GM23338 (cell line): ENCODE results near the gene PLN. TPM values are rescaled to one million over a fixed set of nuclear protein-coding genes. Genes with fewer than 3 reads are reported as not detected.

Experiments used
- ATAC-seq: fragments of 200-7000 bp; cut with Tn5 transposase; 3 replicates; pipeline ENCODE4 v1.9.1; 2020
- DNase-seq: peaks from one replicate; pipeline ENCODE4 v3.0.0-alpha.2; 2015; ENCODE audit warnings: low spot score
- H2AFZ ChIP-seq: fragments of 200-600 bp; sonication (generic); 2 replicates; pipeline ENCODE4 v1.8.0; 2016; ENCODE audit warnings: antibody characterized with exemption, mild to moderate bottlenecking, moderate library complexity
- H3F3A ChIP-seq: fragments of 200-600 bp; sonication (generic); replicated peaks from 2 replicates; pipeline ENCODE4 v1.8.0; 2017; ENCODE audit warnings: antibody characterized with exemption, mixed run types, low read depth
- H3K27ac ChIP-seq: fragments of 200-600 bp; sonication (generic); 2 replicates; pipeline ENCODE4 v1.6.1; 2016; ENCODE audit warnings: low read depth
- H3K27me3 ChIP-seq: fragments of 200-600 bp; sonication (generic); 2 replicates; pipeline ENCODE4 v1.8.0; 2016; ENCODE audit warnings: mild to moderate bottlenecking, mixed run types, moderate library complexity; ENCODE audit not compliant: insufficient read depth
- H3K36me3 ChIP-seq: fragments of 200-600 bp; sonication (generic); 2 replicates; pipeline ENCODE4 v1.8.0; 2016; ENCODE audit warnings: mild to moderate bottlenecking; ENCODE audit not compliant: insufficient read depth
- H3K4me1 ChIP-seq: fragments of 200-600 bp; sonication (generic); 2 replicates; pipeline ENCODE4 v1.8.0; 2016; ENCODE audit warnings: mild to moderate bottlenecking, moderate library complexity; ENCODE audit not compliant: insufficient read depth
- H3K4me2 ChIP-seq: fragments of 200-600 bp; sonication (generic); 2 replicates; pipeline ENCODE4 v1.7.1; 2017; ENCODE audit warnings: mixed run types
- H3K4me3 ChIP-seq: fragments of 200-600 bp; sonication (generic); 2 replicates; pipeline ENCODE4 v1.6.1; 2016; ENCODE audit warnings: mixed run types
- H3K79me2 ChIP-seq: fragments of 200-600 bp; sonication (generic); replicated peaks from 2 replicates; pipeline ENCODE4 v1.8.0; 2017; ENCODE audit warnings: mild to moderate bottlenecking; ENCODE audit not compliant: insufficient read depth
- H3K9me2 ChIP-seq: fragments of 200-600 bp; sonication (generic); 2 replicates; pipeline ENCODE4 v1.8.0; 2017; ENCODE audit not compliant: insufficient read depth
- H4K20me1 ChIP-seq: fragments of 200-600 bp; sonication (generic); replicated peaks from 2 replicates; pipeline ENCODE4 v1.8.0; 2017; ENCODE audit warnings: mild to moderate bottlenecking; ENCODE audit not compliant: insufficient read depth
- H3K27ac Mint-ChIP-seq: 2 replicates; pipeline ENCODE4 v1.8.0; 2020; ENCODE audit warnings: inconsistent platforms, mild to moderate bottlenecking, moderate library complexity, mixed read lengths
- H3K27me3 Mint-ChIP-seq: 3 replicates; pipeline ENCODE4 v1.8.0; 2022; ENCODE audit warnings: low read depth, mild to moderate bottlenecking, moderate library complexity, mixed read lengths, inconsistent platforms; ENCODE audit not compliant: insufficient read depth, poor library complexity
- H3K36me3 Mint-ChIP-seq: 3 replicates; pipeline ENCODE4 v1.8.0; 2021; ENCODE audit warnings: low read depth, mild to moderate bottlenecking, inconsistent platforms, moderate library complexity, mixed read lengths
- H3K4me1 Mint-ChIP-seq: 3 replicates; pipeline ENCODE4 v1.8.0; 2020; ENCODE audit warnings: mild to moderate bottlenecking, inconsistent platforms, mixed read lengths
- H3K4me3 Mint-ChIP-seq: 3 replicates; pipeline ENCODE4 v1.8.0; 2021; ENCODE audit warnings: moderate library complexity, mild to moderate bottlenecking, inconsistent platforms, mixed read lengths
- H3K9me3 Mint-ChIP-seq: 3 replicates; pipeline ENCODE4 v1.8.0; 2020; ENCODE audit warnings: moderate library complexity, mild to moderate bottlenecking, inconsistent platforms, mixed read lengths
- EZH2 ChIP-seq: fragments of 200-600 bp; sonication (generic); IDR thresholded peaks from one replicate; pipeline ENCODE4 v1.8.0; 2017; ENCODE audit warnings: antibody characterized with exemption, mild to moderate bottlenecking, low read depth; ENCODE audit not compliant: unreplicated experiment
- EZH2phosphoT487 ChIP-seq: fragments of 200-600 bp; sonication (generic); IDR thresholded peaks from one replicate; pipeline ENCODE4 v1.8.1; 2018; ENCODE audit warnings: antibody characterized with exemption; ENCODE audit not compliant: unreplicated experiment
- JUNB ChIP-seq: IDR thresholded peaks from one replicate; pipeline ENCODE4 v1.6.1; 2016; ENCODE audit warnings: antibody characterized with exemption; ENCODE audit not compliant: unreplicated experiment
- POLR2AphosphoS5 ChIP-seq: IDR thresholded peaks from 2 replicates; pipeline ENCODE4 v1.6.1; 2016; ENCODE audit warnings: antibody characterized with exemption, low read depth
- STAT1 ChIP-seq: IDR thresholded peaks from one replicate; pipeline ENCODE4 v1.6.1; 2016; ENCODE audit warnings: antibody characterized with exemption; ENCODE audit not compliant: unreplicated experiment
- ZNF114 ChIP-seq: fragments of 250-450 bp; sonication (Bioruptor Pico); IDR thresholded peaks from 2 replicates; pipeline ENCODE4 v1.5.0; 2020; ENCODE audit warnings: mild to moderate bottlenecking, moderate library complexity
- ZNF331 ChIP-seq: fragments of 250-450 bp; sonication (Bioruptor Pico); IDR thresholded peaks from 2 replicates; pipeline ENCODE4 v1.5.0; 2020; ENCODE audit warnings: low read depth, mild to moderate bottlenecking, moderate library complexity
- polyA plus RNA-seq: library from polyadenylated mRNA; unstranded; fragments of >200 nt; fragmentation: Nextera tagmentation; extraction: Ambion mirVana; gene quantifications from 2 replicates; pipeline ENCODE4 v1.2.1, GENCODE V29; 2016
- total RNA-seq: library from RNA; depleted of rRNA; stranded (reverse); fragments of >200 nt; shearing (Covaris generic); gene quantifications from 2 replicates; pipeline ENCODE4 v1.2.3, GENCODE V29; 2014
- TF ChIP-seq, protein P1 (sequence below), 2 experiments: fragments of 200-600 bp in 1 of 2; sonication (generic) in 1 of 2; conservative IDR thresholded peaks; 2 replicates each; pipeline versions ENCODE4 v1.5.1 to v1.6.1; 2016 to 2017; ENCODE audit warnings: antibody characterized with exemption in 2 of 2, low read depth in 2 of 2, mild to moderate bottlenecking in 2 of 2, moderate library complexity in 1 of 2
- TF ChIP-seq, protein P2 (sequence below): IDR thresholded peaks from one replicate; pipeline ENCODE4 v1.6.1; 2018; ENCODE audit warnings: antibody characterized with exemption; ENCODE audit not compliant: unreplicated experiment
- TF ChIP-seq, protein P3 (sequence below): fragments of 250-450 bp; sonication (Bioruptor Pico); IDR thresholded peaks from 2 replicates; pipeline ENCODE4 v1.5.0; 2020; ENCODE audit warnings: mild to moderate bottlenecking, moderate library complexity

PLN gene
- total and polyA plus RNA-seq, 2 experiments from 2014 or later: 0.10 TPM; not detected in 1

DNA sequence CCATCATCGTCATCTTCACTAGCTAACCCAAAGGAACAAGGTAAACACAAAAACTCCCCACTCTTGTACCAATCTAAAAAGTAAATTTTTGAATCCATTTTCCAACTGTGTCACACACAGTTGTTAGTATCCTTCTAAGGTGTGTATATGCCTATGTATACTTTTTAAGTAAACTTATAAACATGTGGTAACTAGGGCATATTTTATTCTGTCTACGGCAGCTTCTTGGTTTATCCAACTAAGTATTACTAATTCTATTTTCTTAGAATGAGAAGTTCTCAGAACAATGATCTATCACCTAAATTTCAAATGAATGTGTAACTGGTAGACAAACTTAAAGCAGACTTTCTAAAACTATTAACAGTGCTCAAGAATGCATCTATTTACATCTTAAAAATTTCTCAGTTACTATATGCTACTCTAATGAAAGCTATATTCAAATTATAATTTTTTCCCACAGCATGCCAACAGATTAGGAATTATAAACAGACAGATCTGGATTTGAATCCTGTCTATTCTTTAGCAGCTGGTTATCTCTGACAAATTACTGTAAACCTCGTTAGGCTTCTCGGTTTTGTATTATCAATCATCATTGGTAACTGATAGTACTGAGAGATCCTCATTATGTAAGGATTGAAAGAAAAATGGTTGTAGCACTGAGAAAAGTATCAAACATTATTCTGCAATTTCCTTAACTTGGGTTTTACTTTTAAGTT lies 1.8 kb upstream of the PLN start:
- Histone ChIP-seq H3K4me1 (peaks cover under 1% of the 10 kb centered on the region; the same call in 1 of the 2 replicates), H3K36me3 (no peaks in the 10 kb centered on the region), H3K79me2 (no peaks in the 10 kb centered on the region), H3K27me3 (no peaks in the 10 kb centered on the region), H3K4me2 (no peak overlapping the region), H4K20me1 (no peaks in the 10 kb centered on the region), H3K9me2 (no peaks in the 10 kb centered on the region), H2AFZ (no peak overlapping the region), H3F3A (no peaks in the 10 kb centered on the region), H3K27ac (no peak overlapping the region), H3K4me3 (no peak overlapping the region)
- H3K27me3 Mint-ChIP-seq: no peaks in the 10 kb centered on the region
- DNase-seq (no peak), ATAC-seq (no peak)
- H3K4me3 Mint-ChIP-seq: no peak overlapping the region
- no peaks in the 10 kb centered on the region; the same call in 2 of the 3 replicates for H3K9me3 Mint-ChIP-seq
- H3K36me3 Mint-ChIP-seq: no peaks in the 10 kb centered on the region; the same call in 2 of the 3 replicates
- TF ChIP-seq, protein P1, sequence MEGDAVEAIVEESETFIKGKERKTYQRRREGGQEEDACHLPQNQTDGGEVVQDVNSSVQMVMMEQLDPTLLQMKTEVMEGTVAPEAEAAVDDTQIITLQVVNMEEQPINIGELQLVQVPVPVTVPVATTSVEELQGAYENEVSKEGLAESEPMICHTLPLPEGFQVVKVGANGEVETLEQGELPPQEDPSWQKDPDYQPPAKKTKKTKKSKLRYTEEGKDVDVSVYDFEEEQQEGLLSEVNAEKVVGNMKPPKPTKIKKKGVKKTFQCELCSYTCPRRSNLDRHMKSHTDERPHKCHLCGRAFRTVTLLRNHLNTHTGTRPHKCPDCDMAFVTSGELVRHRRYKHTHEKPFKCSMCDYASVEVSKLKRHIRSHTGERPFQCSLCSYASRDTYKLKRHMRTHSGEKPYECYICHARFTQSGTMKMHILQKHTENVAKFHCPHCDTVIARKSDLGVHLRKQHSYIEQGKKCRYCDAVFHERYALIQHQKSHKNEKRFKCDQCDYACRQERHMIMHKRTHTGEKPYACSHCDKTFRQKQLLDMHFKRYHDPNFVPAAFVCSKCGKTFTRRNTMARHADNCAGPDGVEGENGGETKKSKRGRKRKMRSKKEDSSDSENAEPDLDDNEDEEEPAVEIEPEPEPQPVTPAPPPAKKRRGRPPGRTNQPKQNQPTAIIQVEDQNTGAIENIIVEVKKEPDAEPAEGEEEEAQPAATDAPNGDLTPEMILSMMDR (conservative IDR thresholded peaks at IDR 0.05; ENCODE audit: low read depth in 2 of 2): no peak
- TF ChIP-seq STAT1 (no peak), JUNB (no peak)
- H3K4me1 Mint-ChIP-seq: peaks cover 12% of the 10 kb centered on the region
- H3K27ac Mint-ChIP-seq: peak overlapping the region; percentile 80; the same call in 1 of the 2 replicates

DNA sequence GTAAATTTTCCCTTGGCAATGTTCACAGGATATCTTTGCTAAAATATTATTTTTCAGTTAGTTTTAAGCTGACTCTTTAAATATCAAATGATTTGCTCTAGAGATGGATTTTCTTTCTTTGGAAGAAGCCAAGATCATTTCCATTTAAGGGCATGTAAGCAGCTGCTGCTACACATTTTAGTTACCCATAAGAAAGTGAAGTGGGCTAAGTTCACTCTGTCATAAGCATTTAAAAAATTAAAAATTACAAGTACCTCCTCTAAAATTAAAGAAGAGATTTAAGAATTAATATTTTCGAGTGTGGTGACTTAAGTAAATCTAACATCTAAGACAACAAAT lies 1.2 kb upstream of the PLN start:
- H3K4me1 ChIP-seq: peaks cover 4% of the 10 kb centered on the region; the same call in 1 of the 2 replicates
- H3K27me3 ChIP-seq: no peaks in the 10 kb centered on the region
- no peaks in the 10 kb centered on the region for H4K20me1 ChIP-seq
- no peak overlapping the region for H3K4me3 Mint-ChIP-seq
- DNase-seq: no peak
- no peak overlapping the region for H3K27ac ChIP-seq
- H3K27me3 Mint-ChIP-seq: no peaks in the 10 kb centered on the region
- H3K36me3 ChIP-seq: no peaks in the 10 kb centered on the region
- H3K9me2 ChIP-seq: no peaks in the 10 kb centered on the region
- peak overlapping the region; percentile 80 for H3K27ac Mint-ChIP-seq
- no peaks in the 10 kb centered on the region; the same call in 2 of the 3 replicates for H3K9me3 Mint-ChIP-seq
- H3K4me2 ChIP-seq: no peak overlapping the region
- H3K36me3 Mint-ChIP-seq: no peaks in the 10 kb centered on the region; the same call in 2 of the 3 replicates
- H2AFZ ChIP-seq: no peak overlapping the region
- H3F3A ChIP-seq: no peaks in the 10 kb centered on the region
- H3K79me2 ChIP-seq: no peaks in the 10 kb centered on the region
- H3K4me1 Mint-ChIP-seq: peaks cover 12% of the 10 kb centered on the region
- no peak for ATAC-seq
- H3K4me3 ChIP-seq: no peak overlapping the region
- TF ChIP-seq POLR2AphosphoS5: no peak
- TF ChIP-seq, protein P2, sequence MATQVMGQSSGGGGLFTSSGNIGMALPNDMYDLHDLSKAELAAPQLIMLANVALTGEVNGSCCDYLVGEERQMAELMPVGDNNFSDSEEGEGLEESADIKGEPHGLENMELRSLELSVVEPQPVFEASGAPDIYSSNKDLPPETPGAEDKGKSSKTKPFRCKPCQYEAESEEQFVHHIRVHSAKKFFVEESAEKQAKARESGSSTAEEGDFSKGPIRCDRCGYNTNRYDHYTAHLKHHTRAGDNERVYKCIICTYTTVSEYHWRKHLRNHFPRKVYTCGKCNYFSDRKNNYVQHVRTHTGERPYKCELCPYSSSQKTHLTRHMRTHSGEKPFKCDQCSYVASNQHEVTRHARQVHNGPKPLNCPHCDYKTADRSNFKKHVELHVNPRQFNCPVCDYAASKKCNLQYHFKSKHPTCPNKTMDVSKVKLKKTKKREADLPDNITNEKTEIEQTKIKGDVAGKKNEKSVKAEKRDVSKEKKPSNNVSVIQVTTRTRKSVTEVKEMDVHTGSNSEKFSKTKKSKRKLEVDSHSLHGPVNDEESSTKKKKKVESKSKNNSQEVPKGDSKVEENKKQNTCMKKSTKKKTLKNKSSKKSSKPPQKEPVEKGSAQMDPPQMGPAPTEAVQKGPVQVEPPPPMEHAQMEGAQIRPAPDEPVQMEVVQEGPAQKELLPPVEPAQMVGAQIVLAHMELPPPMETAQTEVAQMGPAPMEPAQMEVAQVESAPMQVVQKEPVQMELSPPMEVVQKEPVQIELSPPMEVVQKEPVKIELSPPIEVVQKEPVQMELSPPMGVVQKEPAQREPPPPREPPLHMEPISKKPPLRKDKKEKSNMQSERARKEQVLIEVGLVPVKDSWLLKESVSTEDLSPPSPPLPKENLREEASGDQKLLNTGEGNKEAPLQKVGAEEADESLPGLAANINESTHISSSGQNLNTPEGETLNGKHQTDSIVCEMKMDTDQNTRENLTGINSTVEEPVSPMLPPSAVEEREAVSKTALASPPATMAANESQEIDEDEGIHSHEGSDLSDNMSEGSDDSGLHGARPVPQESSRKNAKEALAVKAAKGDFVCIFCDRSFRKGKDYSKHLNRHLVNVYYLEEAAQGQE: no peak
- no peak for TF ChIP-seq STAT1
- TF ChIP-seq, protein P3, sequence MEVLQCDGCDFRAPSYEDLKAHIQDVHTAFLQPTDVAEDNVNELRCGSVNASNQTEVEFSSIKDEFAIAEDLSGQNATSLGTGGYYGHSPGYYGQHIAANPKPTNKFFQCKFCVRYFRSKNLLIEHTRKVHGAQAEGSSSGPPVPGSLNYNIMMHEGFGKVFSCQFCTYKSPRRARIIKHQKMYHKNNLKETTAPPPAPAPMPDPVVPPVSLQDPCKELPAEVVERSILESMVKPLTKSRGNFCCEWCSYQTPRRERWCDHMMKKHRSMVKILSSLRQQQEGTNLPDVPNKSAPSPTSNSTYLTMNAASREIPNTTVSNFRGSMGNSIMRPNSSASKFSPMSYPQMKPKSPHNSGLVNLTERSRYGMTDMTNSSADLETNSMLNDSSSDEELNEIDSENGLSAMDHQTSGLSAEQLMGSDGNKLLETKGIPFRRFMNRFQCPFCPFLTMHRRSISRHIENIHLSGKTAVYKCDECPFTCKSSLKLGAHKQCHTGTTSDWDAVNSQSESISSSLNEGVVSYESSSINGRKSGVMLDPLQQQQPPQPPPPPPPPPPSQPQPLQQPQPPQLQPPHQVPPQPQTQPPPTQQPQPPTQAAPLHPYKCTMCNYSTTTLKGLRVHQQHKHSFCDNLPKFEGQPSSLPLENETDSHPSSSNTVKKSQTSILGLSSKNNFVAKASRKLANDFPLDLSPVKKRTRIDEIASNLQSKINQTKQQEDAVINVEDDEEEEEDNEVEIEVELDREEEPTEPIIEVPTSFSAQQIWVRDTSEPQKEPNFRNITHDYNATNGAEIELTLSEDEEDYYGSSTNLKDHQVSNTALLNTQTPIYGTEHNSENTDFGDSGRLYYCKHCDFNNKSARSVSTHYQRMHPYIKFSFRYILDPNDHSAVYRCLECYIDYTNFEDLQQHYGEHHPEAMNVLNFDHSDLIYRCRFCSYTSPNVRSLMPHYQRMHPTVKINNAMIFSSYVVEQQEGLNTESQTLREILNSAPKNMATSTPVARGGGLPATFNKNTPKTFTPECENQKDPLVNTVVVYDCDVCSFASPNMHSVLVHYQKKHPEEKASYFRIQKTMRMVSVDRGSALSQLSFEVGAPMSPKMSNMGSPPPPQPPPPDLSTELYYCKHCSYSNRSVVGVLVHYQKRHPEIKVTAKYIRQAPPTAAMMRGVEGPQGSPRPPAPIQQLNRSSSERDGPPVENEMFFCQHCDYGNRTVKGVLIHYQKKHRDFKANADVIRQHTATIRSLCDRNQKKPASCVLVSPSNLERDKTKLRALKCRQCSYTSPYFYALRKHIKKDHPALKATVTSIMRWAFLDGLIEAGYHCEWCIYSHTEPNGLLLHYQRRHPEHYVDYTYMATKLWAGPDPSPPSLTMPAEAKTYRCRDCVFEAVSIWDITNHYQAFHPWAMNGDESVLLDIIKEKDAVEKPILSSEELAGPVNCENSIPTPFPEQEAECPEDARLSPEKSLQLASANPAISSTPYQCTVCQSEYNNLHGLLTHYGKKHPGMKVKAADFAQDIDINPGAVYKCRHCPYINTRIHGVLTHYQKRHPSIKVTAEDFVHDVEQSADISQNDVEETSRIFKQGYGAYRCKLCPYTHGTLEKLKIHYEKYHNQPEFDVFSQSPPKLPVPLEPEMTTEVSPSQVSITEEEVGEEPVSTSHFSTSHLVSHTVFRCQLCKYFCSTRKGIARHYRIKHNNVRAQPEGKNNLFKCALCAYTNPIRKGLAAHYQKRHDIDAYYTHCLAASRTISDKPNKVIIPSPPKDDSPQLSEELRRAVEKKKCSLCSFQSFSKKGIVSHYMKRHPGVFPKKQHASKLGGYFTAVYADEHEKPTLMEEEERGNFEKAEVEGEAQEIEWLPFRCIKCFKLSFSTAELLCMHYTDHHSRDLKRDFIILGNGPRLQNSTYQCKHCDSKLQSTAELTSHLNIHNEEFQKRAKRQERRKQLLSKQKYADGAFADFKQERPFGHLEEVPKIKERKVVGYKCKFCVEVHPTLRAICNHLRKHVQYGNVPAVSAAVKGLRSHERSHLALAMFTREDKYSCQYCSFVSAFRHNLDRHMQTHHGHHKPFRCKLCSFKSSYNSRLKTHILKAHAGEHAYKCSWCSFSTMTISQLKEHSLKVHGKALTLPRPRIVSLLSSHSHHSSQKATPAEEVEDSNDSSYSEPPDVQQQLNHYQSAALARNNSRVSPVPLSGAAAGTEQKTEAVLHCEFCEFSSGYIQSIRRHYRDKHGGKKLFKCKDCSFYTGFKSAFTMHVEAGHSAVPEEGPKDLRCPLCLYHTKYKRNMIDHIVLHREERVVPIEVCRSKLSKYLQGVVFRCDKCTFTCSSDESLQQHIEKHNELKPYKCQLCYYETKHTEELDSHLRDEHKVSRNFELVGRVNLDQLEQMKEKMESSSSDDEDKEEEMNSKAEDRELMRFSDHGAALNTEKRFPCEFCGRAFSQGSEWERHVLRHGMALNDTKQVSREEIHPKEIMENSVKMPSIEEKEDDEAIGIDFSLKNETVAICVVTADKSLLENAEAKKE: no peak
- no peak for TF ChIP-seq ZNF331 (CRISPR knock-in tag)
- no peak for TF ChIP-seq ZNF114
- no peak for TF ChIP-seq EZH2phosphoT487
- TF ChIP-seq EZH2: no peak
